ENCODE measurements around the gene TNS1.

GRCh38 chr2:217981084-217981730 lies 21.6 kb downstream of the TNS1 start:
- TF ChIP-seq EP300 (IDR thresholded peaks at IDR 0.05; ENCODE audit: borderline replicate concordance in 1 of 2, low read depth in 1 of 2, low read length in 1 of 2), result no peak
- TF ChIP-seq, protein P1, sequence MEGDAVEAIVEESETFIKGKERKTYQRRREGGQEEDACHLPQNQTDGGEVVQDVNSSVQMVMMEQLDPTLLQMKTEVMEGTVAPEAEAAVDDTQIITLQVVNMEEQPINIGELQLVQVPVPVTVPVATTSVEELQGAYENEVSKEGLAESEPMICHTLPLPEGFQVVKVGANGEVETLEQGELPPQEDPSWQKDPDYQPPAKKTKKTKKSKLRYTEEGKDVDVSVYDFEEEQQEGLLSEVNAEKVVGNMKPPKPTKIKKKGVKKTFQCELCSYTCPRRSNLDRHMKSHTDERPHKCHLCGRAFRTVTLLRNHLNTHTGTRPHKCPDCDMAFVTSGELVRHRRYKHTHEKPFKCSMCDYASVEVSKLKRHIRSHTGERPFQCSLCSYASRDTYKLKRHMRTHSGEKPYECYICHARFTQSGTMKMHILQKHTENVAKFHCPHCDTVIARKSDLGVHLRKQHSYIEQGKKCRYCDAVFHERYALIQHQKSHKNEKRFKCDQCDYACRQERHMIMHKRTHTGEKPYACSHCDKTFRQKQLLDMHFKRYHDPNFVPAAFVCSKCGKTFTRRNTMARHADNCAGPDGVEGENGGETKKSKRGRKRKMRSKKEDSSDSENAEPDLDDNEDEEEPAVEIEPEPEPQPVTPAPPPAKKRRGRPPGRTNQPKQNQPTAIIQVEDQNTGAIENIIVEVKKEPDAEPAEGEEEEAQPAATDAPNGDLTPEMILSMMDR (IDR thresholded peaks at IDR 0.05), result no peak
- TF ChIP-seq FOXJ3 (CRISPR knock-in tag; IDR thresholded peaks at IDR 0.05), result no peak
- TF ChIP-seq SMC3 (IDR thresholded peaks at IDR 0.05; ENCODE audit: low read depth, low read length), result no peak
- TF ChIP-seq SIN3A (IDR thresholded peaks at IDR 0.05; ENCODE audit: borderline replicate concordance, low read depth, low read length), result no peak
- no peak for TF ChIP-seq RXRA (IDR thresholded peaks at IDR 0.05; ENCODE audit: borderline replicate concordance, low read depth)
- no peak for TF ChIP-seq RFX5 (IDR thresholded peaks at IDR 0.05; ENCODE audit: low read length)
- TF ChIP-seq REST (IDR thresholded peaks at IDR 0.05; ENCODE audit: low read depth, low read length), result no peak
- no peak for TF ChIP-seq JUND (IDR thresholded peaks at IDR 0.05)
- TF ChIP-seq EZH2phosphoT487 (IDR thresholded peaks at IDR 0.05; ENCODE audit: borderline replicate concordance, low read depth), result no peak
- TF ChIP-seq MXI1 (IDR thresholded peaks at IDR 0.05; ENCODE audit: low read depth, low read length), result no peak
- TF ChIP-seq, protein P2, sequence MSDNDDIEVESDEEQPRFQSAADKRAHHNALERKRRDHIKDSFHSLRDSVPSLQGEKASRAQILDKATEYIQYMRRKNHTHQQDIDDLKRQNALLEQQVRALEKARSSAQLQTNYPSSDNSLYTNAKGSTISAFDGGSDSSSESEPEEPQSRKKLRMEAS (IDR thresholded peaks at IDR 0.05; ENCODE audit: low read depth), result no peak
- no peak for TF ChIP-seq FOXM1 (IDR thresholded peaks at IDR 0.05; ENCODE audit: low read depth)
